ENCODE results near the gene CEP350.

- TF ChIP-seq CTCF (IDR thresholded peaks at IDR 0.05) (no peak), POLR2A (IDR thresholded peaks at IDR 0.05) (no peak)
These were observed 31.6 kb upstream of the CEP350 start for GRCh38 chr1:179923029-179923428.

Data from adrenal gland (tissue), 5 donors.